HG03095 (cell line): ENCODE results near the gene RRAGA.
"Not testable (repeated sequence)": the region's sequence is repeated elsewhere in the genome, so short reads cannot be mapped to it uniquely, and the experiment has no call there.

ENCODE experiments used
- ATAC-seq: cut with Tn5 transposase; IDR thresholded peaks from one replicate; pipeline ENCODE4 v1.9.1; 2021; ENCODE audit warnings: moderate library complexity; ENCODE audit not compliant: unreplicated experiment

RRAGA gene, protein sequence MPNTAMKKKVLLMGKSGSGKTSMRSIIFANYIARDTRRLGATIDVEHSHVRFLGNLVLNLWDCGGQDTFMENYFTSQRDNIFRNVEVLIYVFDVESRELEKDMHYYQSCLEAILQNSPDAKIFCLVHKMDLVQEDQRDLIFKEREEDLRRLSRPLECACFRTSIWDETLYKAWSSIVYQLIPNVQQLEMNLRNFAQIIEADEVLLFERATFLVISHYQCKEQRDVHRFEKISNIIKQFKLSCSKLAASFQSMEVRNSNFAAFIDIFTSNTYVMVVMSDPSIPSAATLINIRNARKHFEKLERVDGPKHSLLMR

GRCh38 chr9:19048966-19049916 lies at the start of gene RRAGA:
RRAGA (plus strand) TSS chr9:19049427; CDS start chr9:19049660, 233 bp downstream.
- peak; percentile 90 for ATAC-seq

DNA sequence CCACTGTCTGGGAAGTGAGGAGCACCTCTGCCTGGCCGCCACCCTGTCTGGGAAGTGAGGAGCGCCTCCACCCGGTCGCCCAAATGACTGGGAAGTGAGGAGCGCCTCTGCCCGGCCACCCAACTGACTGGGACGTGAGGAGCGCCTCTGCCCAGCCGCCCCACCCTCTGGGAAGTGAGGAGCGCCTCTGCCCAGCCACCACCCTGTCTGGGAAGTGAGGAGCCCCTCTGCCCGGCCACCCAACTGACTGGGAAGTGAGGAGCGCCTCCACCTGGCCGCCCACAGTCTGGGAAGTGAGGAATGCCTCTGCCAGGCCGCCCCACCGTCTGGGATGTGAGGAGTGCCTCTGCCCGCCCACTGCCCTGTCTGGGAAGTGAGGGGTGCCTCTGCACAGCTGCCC lies 49.1 kb upstream of the RRAGA start:
- no peak for ATAC-seq

- no peak for ATAC-seq
These were observed 39.7 kb upstream of the RRAGA start for GRCh38 chr9:19009391-19009965.

GRCh38 chr9:19018201-19018600 lies 31.0 kb upstream of the RRAGA start:
- no peak for ATAC-seq

GRCh38 chr9:19020886-19021455 lies 28.3 kb upstream of the RRAGA start:
- no peak for ATAC-seq

DNA sequence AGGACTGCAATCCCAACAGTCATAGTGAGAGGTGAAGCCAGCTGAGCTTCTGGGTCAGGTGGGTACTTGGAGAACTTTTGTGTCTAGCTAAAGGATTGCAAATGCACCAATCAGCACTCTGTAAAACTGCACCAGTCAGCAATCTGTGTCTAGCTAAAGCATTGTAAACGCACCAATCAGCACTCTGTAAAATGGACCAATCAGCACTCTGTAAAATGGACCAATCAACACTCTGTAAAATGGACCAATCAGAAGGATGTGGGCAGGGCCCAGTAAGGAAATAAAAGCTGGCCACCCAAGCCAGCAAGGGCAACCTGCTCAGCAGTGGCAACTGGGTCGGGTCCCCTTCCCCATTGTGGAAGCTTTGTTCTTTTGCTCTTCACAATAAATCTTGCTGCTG lies 27.6 kb upstream of the RRAGA start:
- not testable (repeated sequence) for ATAC-seq

DNA sequence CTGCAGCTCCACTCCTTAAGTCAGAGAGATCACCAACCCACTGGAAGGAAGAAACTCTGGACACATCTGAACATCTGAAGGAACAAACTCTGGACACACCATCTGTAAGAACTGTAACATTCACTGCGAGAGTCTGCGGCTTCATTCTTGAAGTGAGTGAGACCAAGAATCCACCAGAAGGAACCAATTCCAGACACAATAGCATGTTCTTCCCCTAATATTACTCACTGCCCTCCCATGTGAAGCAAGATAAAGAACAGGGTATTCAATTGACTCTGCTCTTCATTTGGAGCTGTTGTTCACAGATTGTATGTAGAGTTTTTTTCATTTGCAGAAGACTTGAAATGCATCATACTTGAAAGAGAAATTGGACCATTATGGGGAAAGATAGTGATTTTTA lies 27.0 kb upstream of the RRAGA start:
- ATAC-seq, result no peak

- ATAC-seq, result no peak
These were observed 26.1 kb upstream of the RRAGA start for GRCh38 chr9:19023078-19023477.

DNA sequence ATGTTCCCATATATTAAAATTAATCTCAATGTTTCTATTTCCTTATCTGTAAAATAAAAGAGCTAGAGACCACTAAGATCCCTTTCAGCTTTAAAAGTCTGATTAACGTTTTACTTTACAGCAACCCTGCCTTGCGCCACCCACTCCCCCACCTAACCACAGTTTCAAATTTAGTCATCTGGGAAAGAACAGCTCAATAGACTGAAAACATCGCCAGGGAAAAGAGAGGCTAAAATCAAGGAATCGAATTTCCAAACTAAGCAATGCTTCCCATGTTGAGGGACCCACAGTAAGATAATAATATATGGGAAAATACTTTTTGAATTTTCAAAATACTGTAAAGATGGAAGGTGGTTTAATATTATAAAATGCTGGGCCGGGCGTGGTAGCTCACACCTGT lies 22.9 kb upstream of the RRAGA start:
- no peak for ATAC-seq

DNA sequence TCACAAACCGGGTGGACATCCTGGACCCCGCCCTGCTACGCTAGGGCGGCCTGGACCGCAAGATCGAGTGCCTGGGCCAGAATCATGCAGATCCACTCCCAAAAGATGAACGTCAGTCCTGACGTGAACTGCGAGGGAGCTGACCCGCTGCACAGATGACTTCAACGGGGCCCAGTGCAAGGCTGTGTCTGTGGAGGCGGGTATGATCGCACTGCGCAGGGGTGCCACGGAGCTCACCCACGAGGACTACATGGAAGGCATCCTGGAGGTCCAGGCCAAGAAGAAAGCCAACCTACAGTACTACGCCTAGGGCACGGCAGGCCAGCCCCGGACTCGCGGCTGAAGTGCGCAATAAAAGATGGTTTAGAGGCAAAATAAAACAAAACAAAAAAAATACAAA lies 21.4 kb upstream of the RRAGA start:
- no peak for ATAC-seq

DNA sequence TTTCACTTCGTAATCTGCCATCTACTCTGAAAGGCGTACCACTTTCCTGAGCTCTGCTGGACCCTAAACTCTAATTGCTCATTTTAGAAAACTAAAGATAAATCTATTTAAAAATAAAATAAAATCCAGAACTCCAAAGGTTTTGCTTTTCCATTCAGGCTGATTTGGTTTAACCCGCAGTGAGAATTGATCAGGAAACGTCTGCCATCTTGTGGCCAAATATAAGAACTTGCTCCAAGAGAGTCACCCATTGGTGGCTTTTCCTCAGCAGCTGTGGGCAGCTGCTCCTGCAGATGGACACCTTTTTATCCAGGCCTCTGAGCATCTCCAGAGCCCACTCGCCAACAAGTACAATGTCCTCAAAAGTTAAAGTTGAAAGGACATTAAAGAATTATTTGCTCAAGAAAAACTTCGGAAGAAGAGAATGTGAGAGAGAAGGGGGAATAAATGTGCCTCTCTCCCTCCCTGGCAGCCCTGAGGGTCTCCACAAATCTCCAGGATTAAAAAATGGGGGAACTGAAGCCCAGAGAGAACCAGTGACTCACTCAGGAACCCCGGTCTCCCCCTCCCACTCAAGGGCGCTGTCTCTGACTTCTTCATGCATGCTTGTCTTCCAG lies 20.3 kb upstream of the RRAGA start:
- peak; percentile 56 for ATAC-seq

GRCh38 chr9:19030899-19031298 lies 18.3 kb upstream of the RRAGA start:
- peak; percentile 65 for ATAC-seq

GRCh38 chr9:19032406-19032805 lies 16.8 kb upstream of the RRAGA start:
- no peak for ATAC-seq

- no peak for ATAC-seq
These were observed 16.2 kb upstream of the RRAGA start, which contains the start of gene SAXO1 for GRCh38 chr9:19033015-19033414. SAXO1 (minus strand) TSS chr9:19033209; CDS start chr9:19032908, 301 bp downstream.

DNA sequence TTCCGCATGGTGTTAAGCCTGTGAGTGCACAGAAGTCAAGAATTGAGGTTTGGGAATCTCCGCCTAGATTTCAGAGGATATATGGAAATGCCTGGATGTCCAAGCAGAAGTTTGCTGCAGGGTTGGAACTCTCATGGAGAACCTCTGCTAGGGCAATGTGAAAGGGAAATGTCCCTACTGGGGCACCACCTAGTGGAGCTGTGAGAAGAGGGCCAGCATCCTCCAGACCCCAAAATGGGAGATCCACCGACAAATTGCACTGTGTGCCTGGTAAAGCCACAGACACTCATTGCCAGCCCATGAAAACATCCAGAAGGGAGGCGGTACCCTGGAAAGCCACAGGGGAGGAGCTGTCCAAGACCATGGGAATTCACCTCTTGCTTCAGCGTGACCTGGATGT lies 12.6 kb upstream of the RRAGA start:
- ATAC-seq, result no peak

DNA sequence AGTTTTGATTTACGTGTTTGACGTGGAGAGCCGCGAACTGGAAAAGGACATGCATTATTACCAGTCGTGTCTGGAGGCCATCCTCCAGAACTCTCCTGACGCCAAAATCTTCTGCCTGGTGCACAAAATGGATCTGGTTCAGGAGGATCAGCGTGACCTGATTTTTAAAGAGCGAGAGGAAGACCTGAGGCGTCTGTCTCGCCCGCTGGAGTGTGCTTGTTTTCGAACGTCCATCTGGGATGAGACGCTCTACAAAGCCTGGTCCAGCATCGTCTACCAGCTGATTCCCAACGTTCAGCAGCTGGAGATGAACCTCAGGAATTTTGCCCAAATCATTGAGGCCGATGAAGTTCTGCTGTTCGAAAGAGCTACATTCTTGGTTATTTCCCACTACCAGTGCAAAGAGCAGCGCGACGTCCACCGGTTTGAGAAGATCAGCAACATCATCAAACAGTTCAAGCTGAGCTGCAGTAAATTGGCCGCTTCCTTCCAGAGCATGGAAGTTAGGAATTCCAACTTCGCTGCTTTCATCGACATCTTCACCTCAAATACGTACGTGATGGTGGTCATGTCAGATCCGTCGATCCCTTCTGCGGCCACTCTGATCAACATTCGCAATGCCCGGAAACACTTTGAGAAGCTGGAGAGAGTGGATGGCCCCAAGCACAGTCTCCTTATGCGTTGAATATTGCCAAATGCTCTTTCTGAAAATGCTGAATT lies 850 bp downstream of the RRAGA start:
- no peak for ATAC-seq

GRCh38 chr9:19050637-19051591 lies 1.7 kb downstream of the RRAGA start:
- no peak for ATAC-seq

DNA sequence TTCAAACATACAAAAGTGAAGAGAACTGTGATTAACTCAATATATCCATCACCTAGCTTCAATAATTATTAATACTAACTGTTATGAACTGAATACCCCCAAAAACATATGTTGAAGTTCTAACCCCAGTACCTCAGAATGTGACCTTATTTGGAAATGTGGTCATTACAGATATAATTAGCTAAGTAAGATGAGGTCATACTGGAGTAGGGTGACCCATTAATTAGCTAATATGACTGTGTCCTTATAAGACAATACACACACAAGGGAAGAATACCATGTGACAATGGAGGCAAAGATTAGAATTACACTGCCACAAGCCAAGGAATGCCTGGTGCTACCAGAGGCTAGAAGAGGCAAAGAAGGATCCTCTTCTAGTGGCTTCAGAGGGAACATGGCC lies 7.8 kb downstream of the RRAGA start:
- no peak for ATAC-seq

- ATAC-seq, result no peak
These were observed 25.0 kb downstream of the RRAGA start for GRCh38 chr9:19074229-19074628.
